HK-2 (cell line): ENCODE results near the gene SLC26A4.
"Not testable (repeated sequence)": the region's sequence is repeated elsewhere in the genome, so short reads cannot be mapped to it uniquely, and the experiment has no call there.

Source experiments
- DNase-seq: peaks from one replicate; pipeline ENCODE4 v3.0.0-alpha.2; 2018; ENCODE audit not compliant: unreplicated experiment

SLC26A4 gene

DNA sequence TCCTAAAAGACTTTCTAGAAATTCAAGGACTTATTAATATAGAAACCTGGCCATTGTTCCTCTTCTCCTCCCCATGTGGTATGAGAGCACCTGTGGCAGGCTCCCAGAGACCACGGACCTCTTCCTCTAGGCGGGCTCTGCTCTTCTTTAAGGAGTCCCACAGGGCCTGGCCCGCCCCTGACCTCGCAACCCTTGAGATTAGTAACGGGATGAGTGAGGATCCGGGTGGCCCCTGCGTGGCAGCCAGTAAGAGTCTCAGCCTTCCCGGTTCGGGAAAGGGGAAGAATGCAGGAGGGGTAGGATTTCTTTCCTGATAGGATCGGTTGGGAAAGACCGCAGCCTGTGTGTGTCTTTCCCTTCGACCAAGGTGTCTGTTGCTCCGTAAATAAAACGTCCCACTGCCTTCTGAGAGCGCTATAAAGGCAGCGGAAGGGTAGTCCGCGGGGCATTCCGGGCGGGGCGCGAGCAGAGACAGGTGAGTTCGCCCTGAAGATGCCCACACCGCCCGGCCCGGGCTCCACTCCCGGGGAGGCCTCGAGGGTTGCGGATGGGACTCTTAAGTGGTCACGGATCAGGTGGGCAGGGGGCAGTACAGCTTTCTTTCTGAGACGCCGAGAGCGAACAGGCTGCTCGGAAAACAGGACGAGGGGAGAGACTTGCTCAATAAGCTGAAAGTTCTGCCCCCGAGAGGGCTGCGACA is at the start of gene SLC26A4:
Gene SLC26A4, plus strand, starts transcription at position 448 of the 700 bp plus-strand sequence. CDS start 814 bp downstream, outside the sequence.
- no peak for DNase-seq

DNA sequence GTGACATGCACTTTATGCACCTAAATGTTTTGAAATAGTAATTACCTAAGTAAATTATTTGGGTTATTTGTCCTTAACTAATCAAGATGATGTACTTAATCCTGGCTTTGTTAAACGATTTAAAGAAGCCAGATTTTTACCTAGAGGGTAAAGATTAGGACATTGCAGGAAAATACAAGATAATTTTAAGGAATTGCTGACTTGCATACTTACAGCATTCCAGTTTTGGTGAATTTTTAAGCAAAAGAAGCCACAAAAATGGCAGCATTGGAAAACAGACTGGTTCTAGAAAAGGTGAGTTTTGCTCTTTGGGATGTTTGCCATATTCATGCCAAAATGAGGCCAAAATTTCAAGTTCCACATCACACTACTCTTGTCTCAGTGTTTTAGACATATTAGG is 47.2 kb upstream of the SLC26A4 start:
- DNase-seq = no peak

DNA sequence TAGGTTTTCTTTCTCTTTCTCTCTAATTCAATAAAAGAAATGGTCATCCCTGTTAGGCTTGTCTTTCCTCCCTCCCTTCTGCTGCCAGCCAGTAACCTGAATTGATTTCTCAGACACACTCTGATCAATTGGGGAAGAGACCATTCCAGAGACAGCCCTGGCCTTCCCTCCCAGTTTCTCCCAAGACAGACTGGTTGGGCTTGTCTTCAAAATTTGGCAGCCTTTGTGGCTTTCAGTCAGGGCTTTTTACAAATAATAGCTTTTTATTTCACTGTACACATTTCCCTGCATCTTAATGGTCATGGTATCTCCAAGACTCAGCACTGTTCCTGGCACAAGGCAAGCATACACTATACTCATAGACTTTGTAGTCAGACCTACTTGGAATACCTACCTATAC is 46.7 kb upstream of the SLC26A4 start:
- DNase-seq = no peak

- DNase-seq = no peak
Observed at GRCh38 chr7:107614425-107614824, 46.2 kb upstream of the SLC26A4 start.

GRCh38 chr7:107615910-107616680 is 44.5 kb upstream of the SLC26A4 start:
- DNase-seq = no peak

GRCh38 chr7:107622429-107622828 is 38.2 kb upstream of the SLC26A4 start:
- DNase-seq = no peak

- no peak for DNase-seq
Observed at GRCh38 chr7:107622894-107623293, 37.7 kb upstream of the SLC26A4 start.

- DNase-seq = no peak
Observed at GRCh38 chr7:107627002-107627401, 33.6 kb upstream of the SLC26A4 start.

DNA sequence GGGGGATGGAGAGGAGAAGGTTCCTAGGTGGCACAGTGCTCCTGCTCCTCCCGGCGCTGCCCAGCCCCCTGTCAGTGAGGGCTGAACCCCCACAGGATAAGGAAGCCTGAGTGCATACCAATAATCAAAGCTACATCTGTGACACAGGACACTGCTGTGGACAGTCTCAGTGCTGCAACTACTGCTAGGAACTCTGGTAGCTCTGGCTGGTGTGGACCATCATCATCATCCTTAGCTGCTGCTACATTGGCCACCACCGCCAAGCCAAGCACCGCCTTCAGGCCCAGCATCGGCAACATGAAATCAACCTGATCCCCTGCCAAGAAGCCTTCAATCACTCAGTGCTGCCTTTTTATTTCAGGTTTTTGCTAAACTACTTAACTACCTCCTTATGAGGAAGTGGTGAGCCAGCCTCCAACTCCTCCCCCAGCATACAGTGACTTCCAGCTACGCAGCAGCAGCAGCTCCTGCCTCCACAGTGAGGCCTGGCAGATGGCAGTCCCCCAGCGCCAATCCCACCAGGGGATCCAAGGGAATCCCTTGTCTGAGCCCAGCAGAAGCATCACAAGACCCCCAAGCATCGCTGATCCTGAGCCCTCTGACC is 32.1 kb upstream of the SLC26A4 start:
- no peak for DNase-seq

DNA sequence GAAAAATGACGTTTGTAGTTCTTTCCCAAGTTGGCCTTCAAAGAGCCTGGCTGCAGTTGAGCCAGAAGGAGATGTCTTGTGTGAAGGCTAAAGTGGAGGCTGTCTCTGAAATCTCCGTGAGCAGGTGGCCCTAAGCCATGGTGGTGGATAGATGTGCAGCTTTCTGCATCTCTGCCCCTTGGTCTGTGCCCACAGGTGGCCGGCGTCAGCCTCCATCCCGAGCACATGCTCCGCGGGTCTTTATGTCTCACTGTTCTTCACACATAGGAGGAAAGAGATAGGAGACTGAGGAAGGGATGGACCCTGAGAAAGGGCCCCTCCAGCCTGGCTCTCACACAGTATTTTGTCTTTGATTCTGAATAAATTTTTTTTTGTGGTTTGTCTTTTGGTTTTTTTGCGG is 30.3 kb upstream of the SLC26A4 start:
- DNase-seq = no peak

DNA sequence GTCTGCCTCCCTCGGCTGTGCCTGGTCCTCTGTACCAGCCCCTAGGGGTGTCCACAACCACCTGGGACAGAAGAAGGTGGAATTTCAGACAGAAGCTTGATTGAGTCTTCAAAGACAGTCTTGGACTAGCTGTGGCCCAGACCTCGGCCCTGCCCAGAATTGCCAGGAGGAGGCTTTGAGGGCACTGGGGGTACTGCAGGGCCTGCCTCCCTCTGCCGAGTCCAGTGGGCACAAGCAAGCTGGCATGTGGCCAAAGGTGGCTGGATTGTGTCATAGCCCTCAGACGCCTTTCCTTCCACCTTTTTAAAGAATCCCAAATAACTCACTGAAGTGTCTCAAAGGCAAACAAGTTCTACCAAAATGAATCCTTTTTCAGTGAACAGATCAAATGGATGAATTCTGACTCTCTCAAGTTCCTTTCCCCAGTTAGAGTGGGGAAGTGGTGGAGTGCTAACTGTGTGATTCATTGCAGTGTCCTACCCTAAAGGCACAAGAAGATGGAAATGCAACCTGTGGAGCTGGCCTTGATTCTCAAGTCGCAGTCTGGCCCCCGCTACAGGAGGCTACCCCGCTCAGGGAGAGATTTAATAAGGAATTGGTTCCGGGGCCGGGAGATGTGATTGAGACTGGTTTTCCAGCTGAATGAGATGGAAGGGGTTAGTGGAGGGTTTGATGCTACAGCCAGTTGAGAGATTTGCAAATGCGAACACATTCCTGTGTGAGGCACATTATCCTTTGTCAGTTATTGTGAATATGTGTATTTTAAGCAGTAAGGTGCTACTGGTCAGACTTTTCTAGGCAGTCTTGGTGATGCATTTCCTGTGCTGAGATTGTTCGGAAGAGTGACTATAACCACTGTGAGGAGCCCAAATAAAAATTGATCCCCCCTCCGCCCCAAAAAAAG is 28.8 kb upstream of the SLC26A4 start:
- DNase-seq = no peak

- no peak for DNase-seq
Observed at GRCh38 chr7:107632492-107632865, 28.1 kb upstream of the SLC26A4 start.

GRCh38 chr7:107638594-107638993 is 22.0 kb upstream of the SLC26A4 start:
- no peak for DNase-seq

DNA sequence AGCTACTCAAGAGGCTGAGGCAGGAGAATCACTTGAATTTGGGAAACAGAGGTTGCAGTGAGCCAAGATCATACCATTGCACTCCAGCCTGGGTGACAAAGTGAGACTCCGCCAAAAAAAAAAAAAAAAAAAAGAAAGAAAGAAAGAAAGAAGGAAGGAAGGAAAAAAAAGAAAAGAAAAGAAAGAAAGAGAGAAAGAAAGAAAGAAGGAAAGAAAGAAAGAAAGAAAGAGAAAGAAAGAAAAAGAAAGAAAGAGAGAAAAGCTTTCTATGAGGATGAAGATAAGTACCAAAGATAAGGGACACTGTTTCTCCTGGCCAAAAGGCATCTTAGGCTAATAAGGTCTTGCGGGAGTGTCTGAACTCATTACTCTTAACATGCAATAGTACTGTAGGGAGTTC is 21.6 kb upstream of the SLC26A4 start:
- DNase-seq = not testable (repeated sequence)

- DNase-seq = no peak
Observed at GRCh38 chr7:107641676-107642075, 19.0 kb upstream of the SLC26A4 start.

GRCh38 chr7:107642501-107642900 is 18.1 kb upstream of the SLC26A4 start:
- DNase-seq = no peak

GRCh38 chr7:107643407-107643806 is 17.2 kb upstream of the SLC26A4 start:
- DNase-seq = no peak

GRCh38 chr7:107643938-107644308 is 16.7 kb upstream of the SLC26A4 start:
- DNase-seq = no peak

DNA sequence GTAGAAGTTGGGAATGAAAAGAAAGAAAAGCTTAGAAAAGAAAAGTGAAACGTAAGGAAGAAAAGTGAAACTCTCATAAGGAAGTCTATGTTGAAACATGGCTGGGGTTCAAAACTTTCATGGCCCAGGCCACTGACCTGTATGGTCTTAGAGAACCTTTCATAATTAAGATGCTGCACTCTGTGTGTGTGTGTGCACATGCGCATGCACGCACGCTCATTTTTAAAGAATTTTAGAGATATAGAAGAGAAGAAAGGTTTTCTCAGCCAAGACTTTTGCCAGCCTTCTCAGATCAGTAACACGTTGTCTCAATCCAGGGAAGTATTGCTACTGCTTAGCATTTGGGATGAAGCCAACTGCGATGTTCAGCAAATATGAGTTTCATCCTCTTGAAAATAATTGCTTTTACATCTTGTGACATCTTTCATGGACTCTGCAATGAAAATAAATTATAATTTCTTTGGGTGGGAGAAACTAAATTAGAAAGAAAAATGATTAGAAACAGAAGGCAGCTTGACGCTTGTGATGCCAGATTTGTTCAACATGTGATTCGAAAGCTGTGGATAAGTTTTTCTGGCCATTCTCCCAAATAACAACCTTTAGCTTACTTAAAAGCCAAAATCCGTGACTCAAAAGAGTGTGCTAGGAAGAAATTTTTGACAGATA is 16.2 kb upstream of the SLC26A4 start:
- no peak for DNase-seq

GRCh38 chr7:107652642-107653041 is 8.0 kb upstream of the SLC26A4 start:
- no peak for DNase-seq

DNA sequence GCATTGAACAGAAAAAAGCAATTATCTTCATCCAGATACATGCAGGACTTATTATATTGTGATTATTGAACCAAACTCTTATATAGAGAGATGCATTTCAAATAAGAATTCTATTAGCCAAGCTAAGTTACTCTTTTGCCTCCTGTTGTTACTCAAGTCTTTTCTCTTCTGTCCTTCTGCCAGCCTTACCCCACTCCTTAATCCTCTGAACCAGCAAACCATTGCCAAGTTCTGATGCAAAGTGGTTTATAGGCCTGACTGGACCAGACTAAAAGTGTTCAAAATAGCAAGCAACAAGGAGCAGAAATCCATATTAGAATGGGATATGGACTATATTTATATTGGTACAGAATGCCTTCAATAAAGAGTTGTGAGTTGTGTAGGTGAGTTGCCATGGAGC is 2.2 kb upstream of the SLC26A4 start:
- DNase-seq = no peak
